Stimulated activated CD8-positive, alpha-beta memory T cell treated with anti-CD3 and anti-CD28 coated beads, Interleukin-12 subunit alpha, Interleukin-12 subunit beta, amount 100 ng/mL, for 24 hours (primary cell): ENCODE measurements around the gene CGA.
"Not testable (repeated sequence)": the region's sequence is repeated elsewhere in the genome, so short reads cannot be mapped to it uniquely, and the experiment has no call there.

Experiments
- DNase-seq: peaks from one replicate; pipeline ENCODE4 v3.0.0-alpha.2; 2020; ENCODE audit errors: extremely low read depth

The CGA gene

DNA sequence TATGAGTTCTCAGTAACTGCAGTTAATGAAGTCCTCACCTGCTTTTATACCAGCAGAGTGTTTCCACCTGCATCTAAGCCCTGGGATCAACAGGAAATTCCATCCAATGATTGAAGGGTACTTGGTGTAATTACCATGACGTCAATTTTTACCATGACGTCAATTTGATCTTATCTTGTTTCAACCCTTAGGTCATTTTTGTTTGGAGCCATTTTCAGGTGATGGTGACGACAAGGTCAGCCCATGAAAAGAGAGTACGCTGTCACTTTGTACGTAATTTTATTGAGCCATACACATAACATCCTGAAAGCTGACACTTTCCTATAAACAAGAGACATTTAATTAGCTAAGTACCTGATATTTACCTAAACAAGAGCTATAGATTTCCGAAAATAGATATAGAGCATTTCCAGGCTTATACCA, at the start of gene CGA:
CGA (minus strand) TSS at position 20 of the 423 bp plus-strand sequence. CDS start 6,906 bp downstream, outside the sequence.
- DNase-seq = no peak

DNA sequence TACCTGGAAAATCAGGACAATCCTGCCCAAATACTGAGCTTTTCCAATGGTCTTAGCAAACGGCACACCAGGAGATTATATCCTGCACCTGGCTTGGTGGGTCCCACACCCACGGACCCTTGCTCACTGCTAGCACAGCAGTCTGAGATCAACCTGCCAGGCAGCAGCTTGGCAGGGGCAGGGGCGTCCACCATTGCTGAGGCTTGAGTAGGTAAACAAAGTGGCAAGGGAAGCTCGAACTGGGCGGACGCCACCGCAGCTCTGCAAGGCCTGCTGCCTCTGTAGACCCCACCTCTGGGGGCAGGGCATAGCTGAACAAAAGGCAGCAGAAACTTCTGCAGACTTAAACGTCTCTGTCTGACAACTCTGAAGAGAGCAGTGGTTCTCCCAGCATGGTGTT, 45.0 kb upstream of the CGA start:
- DNase-seq = not testable (repeated sequence)

DNA sequence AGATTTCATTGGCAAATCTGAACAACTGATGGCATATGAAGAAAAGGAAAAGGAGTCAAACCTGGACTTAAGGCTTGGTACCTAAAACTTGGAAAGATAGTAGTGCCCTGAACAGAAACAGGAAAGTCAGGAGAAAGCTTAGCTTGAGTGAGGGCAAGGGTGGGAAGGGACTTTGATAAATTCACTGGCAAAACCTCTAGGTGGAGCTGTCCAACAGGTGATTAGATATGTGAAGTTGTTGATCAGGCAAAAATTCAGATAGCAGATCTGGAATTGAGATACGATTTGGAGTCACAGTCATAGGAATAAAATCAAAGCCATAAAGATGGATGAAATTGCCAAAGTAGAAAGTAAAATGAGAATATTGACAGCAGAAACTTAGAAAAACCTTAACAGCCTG, 44.3 kb upstream of the CGA start:
- DNase-seq = no peak

DNA sequence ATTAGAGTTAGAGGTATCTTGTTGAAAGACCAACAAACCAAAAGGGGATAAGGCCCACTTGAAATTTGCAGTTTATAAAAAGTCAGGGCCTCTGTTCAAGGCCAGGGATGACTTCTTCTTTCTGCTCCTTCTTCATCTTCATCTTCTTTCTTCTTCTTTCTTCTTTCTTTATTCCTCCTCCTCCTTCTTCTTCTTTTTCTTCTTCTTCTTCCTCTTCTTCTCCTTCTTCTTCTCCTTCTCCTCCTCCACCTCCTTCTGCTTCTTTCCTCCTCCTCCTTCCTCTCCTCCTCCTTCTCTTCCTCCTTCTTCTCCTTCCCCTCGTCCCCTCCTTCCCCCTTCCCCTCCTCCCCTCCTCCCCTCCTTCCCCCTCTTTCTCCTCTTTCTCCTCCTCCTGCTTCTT, 42.1 kb upstream of the CGA start:
- DNase-seq = no peak

DNA sequence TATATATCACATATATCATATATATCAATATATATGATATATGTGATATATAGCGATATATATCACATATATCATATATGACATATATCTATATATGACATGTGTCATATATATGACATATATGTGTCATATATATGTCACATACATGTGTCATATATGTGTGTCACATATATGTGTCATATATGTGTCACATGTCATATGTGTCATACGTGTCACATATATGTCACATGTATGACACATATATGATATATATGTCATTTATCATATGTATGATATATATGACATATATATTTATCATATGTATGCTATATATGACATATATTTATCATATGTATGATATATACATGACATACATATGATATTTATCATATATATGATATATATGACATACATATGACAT, 32.8 kb upstream of the CGA start:
- DNase-seq = no peak

DNA sequence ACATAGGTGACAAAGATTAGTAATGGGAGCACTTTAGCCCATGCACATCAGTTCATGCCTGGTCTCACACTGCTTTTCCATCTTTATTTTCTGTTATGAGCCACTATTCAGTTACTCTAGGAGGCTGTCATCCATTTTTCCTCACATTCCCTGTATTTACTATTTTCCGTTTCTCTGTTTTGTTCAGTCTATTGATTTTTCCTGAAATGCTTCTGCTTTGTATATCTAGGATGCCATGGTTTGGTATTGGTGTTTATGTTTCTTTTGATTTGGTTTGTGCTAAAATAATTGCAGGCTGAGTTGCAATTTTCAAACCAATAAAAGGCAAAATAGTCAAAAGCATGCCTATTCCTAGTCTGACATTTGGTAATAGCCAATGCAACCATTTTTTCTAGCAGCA, 31.6 kb upstream of the CGA start:
- no peak for DNase-seq

- DNase-seq = no peak
Observed at GRCh38 chr6:87124074-87124473, 29.2 kb upstream of the CGA start.

DNA sequence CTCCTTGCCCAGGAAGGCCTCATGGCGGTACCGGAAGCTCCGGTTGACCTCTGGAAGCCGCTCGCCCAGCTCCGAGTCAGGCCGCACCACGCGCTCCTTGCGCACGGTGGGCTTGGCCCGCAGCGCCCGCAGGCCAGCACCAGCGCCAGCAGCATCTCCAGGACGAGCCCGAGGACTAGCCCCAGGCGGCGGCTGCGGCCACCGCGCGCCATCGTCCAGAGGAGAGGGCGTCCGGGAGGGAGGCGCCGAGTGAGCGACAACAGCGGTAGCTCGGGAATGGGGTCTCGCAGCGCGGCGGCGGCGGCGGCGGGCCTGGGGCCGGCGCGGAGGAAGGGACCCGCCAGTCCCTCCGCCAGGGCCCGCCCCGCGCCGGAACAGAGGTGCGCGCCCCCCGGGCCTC, 27.6 kb upstream of the CGA start:
- DNase-seq = no peak

- no peak for DNase-seq
Observed at GRCh38 chr6:87118054-87118453, 23.1 kb upstream of the CGA start.

- no peak for DNase-seq
Observed at GRCh38 chr6:87116922-87117321, 22.0 kb upstream of the CGA start.

DNA sequence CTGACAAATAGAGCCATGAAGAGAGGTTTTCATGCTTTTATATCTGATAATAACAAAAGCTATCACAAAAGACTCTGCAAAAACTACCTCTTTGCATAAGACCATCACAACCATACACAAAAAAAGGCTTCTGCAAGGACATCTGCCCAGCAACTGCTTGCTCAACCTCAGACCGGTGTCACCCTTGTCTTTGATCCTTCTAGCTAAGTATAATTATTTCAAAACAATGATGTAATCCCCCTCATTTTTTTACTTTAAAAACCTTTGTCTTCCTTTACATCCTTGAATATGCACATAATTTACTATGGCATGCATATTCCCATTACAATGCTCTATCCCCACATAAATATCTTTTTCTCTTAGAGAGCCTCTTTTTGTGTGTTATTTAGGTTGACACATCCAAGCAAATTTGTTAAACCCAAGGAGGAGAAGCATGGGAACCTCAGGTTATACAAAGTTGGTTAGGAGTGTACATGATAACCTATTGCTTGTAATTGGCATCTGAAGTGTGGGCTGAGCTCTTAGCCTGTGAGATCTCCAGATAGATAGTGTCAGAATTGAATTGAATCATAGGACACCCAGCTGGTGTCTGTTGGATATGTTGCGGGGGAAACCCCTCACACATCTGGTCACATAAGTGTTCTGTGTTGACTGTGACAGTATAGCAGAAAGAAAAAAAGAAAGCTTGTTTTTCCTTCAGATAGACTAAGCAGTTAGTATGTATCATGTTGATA, 20.7 kb upstream of the CGA start:
- DNase-seq = no peak

- DNase-seq = no peak
Observed at GRCh38 chr6:87110636-87111035, 15.7 kb upstream of the CGA start.

DNA sequence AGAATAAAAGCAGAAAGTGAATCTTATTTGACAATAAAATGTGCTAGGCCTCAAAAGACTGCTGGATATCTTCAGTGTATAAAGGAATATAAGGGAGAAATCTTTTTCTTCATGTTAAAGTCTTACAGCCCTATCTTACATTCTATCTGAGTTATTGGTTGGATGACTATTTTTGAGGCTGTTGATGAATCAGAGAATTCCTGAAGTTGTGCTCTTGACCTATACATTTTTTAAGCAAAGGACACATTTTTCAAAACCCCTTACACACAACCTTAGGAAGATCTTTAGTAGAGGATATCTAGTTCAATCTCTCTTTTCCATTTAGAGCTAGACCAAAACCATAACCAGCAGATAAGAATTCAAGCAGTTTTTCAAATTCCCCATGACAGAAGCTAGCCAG, 10.9 kb upstream of the CGA start:
- DNase-seq = no peak

DNA sequence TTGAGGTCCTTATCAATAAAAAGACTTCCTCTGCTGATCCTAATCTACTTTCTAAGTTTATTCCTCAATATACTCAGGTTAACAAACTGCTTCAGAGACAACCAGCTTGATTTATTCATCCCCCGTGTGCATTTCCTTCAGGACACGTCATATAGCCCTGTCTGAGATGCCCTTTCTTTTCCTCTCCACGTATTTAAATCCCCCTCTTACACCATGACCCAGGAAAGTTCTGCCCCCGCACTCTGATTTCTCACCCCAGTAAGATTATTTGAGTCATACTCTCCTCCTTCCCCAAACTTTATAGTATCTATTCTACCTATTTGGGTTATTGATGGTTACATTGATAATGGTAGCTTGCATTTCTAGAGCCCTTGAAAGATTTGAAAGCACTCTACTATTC, 9.8 kb upstream of the CGA start:
- DNase-seq = no peak

GRCh38 chr6:87103977-87104601, 9.2 kb upstream of the CGA start:
- DNase-seq = no peak

DNA sequence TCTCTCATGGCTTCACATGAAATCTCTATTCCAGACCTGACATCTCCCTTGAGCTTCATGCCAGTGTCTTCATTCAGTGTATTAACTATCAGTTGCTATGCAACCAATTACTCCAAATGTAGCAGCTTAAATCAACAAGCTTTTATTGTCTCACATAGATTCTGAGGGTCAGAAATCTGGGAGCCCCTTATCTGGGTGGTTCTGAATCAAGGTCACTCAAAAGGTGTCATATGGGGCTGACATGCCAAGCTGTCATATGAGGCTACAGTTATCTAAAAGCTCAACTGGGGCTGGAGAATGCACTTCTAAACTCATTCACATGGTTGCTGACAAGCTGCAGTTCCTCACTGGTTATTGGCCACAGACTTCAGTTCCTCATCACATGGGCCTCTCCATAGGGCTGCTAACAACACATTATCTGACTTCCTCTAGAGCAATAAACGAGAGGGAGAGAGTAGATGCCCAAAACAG, 7.3 kb upstream of the CGA start:
- no peak for DNase-seq

- DNase-seq = no peak
Observed at GRCh38 chr6:87101067-87101466, 6.2 kb upstream of the CGA start.

DNA sequence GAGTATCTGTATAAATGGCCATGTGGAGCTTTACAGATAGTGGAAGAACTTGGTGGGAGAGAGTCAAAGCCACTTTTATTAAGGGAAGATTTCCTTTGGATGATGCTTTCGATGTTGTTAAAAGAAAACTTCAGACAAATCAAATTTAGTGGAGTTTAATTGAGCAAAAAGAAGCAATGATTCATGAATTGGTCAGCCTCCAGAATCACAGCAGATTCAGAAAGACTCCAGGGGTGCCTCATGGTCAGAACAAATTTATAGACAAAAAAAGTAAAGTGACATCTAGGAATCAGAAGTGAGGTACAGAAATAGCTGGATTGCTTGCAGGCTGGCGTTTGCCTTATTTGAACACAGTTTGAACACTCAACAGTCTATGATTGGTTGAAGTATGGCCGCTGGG, 5.3 kb upstream of the CGA start:
- DNase-seq = no peak

- no peak for DNase-seq
Observed at GRCh38 chr6:87099472-87099871, 4.6 kb upstream of the CGA start.

- DNase-seq = no peak
Observed at GRCh38 chr6:87094576-87094975, 330 bp downstream of the CGA start.

DNA sequence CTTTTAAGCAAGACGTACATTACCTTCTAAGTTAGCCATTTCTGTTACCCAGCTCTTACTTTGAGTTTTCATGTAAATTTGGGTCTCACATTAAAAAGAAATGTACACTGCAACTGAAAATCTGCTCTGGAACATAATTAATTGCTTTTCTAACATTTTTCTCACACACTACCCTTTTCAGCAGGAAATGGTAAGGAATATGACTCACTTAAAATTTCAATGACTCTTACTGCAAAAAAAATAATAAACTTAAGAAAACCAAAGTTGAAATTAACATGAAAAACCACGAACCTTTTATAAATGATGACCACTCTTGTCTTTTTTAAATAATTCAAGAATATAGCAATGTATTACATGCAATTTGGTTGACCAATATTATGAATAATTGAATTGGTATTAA, 1.3 kb downstream of the CGA start:
- DNase-seq = no peak

DNA sequence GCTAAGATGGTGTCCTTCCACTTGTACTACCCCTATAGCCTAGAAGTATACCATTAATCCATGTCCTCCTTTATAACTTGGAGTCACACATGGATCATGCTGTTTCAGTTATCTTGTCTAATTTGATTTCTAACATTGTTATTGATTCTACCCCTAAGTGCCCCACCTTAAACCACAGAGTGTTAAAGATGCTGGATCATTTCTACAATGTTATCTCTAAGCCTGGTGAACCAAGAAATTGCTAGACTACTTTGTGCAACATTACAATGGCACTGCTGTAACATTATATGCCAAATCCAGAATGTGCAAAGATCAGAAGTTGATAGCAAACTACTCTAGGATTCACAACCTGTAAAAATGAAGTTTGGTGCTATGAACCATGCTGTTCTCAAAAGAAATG, 1.7 kb downstream of the CGA start:
- DNase-seq = no peak

GRCh38 chr6:87092435-87092834, 2.5 kb downstream of the CGA start:
- DNase-seq = no peak

DNA sequence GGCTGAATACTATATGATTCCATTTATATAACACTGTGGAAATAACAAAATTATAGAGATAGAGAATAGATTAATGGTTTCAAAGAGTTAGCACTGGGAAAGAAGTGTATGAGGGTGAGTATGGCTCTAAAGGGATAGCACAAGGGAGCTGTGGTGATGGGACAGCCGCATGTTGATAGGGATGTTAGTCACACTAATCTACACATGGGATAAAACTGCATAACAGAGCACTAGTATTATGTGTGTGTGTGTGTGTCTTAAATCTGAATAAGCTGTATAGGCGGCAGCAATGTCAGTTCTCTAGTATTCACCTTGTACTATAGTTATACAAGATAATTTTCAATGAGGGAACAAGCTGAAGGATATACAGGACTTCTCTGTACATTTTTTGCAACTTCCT, 5.8 kb downstream of the CGA start:
- DNase-seq = no peak
